ENCODE measurements around the gene GID8. TPM values are rescaled to one million over a fixed set of nuclear protein-coding genes. Genes with fewer than 3 reads are reported as not detected.

GID8 gene
- total RNA-seq, 2 experiments from 2014 or later = 30.7 to 39.9 TPM

DNA sequence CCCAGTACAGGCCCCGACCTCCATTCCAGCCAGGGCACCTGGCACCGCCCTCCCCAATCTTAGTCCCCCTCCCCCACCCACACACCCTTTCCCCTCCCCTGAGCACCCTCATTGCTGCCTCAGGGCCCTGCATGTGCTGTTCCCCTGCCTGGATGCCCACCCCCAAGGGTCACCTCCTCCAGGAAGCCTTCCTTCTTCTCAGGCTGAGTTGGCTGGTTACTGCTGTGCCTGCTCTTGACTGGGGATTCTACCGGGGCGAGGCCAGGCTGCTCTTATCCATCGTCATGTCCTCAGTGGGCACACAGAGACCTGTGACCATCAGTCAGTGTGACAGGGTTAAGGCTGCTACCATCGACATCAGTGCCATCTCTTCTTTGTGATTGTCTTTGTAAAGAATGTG is 45.3 kb downstream of the GID8 start:
- intact Hi-C loops (cut with DNase I, micrococcal nuclease) = no loop called here
- no peak overlapping the region for H3K4me3 Mint-ChIP-seq
- peaks cover 14% of the 10 kb centered on the region for H3K4me1 Mint-ChIP-seq
- POLR2A ChIA-PET = no interaction called here
- H3K9me3 Mint-ChIP-seq (ENCODE audit: low read depth) = no peaks in the 10 kb centered on the region
- DNase-seq (no peak), ATAC-seq (no peak)
- peaks cover 32% of the 10 kb centered on the region for H3K27me3 Mint-ChIP-seq
- H3K27ac Mint-ChIP-seq = no peak overlapping the region
- H3K36me3 Mint-ChIP-seq (ENCODE audit: low read depth) = peaks cover 1% of the 10 kb centered on the region
- CTCF ChIA-PET = interaction anchor here (0.5 kb wide), 1 partner anchor 15 kb away, joined by 3 read pairs; no protein-coding TSS in a partner anchor

DNA sequence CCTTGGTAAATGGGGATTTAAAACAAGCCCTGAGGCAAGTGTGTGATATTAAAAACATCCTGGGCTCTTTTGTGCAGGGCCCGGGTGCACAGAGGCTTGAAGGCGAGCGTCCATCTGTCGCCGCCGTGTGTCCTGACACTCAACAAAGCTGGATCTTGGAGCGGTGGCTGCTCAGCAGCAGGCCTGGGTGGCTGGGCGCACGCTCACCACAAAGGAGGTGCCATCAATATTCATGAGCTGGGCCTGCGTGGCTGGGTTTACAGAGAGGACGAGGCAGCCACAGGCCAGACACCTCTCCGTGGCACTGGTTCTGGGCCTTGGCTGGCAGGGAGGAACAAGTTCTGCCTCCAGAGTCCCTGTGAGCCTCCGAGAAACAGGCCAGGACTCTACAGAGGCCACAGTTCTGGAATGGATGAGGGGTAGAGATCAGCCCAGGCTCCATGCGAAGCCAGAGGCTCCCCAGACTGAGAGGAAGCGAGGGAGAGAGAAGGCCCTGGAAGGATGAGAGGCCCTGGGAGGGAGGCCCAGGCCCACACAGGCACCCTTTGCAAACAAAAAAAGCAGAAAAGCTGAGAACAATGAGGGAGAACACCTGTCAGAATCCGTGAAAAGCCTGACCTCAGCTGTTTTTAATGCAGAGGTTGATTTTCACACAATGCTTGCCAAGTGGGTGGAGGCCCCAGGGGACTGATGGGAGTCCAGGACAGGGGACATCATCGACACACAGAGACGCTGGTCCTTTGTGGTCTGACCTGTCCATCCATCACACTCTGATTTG is 46.9 kb downstream of the GID8 start:
- Mint-ChIP-seq H3K9me3 (ENCODE audit: low read depth) (no peaks in the 10 kb centered on the region), H3K27me3 (peaks cover 19% of the 10 kb centered on the region), H3K4me3 (no peak overlapping the region), H3K27ac (no peak overlapping the region), H3K4me1 (peaks cover 9% of the 10 kb centered on the region), H3K36me3 (ENCODE audit: low read depth) (peaks cover 1% of the 10 kb centered on the region)
- ATAC-seq (no peak), DNase-seq (no peak)
- intact Hi-C loops (cut with DNase I, micrococcal nuclease) = no loop called here
- ChIA-PET POLR2A (interaction anchor here (0.6 kb wide), 1 partner anchor 188 kb away, joined by 3 read pairs; no protein-coding TSS in a partner anchor), CTCF (interaction anchor here (0.5 to 0.9 kb wide), 2 partner anchors 12 to 83 kb away, joined by 3 read pairs; no protein-coding TSS in a partner anchor)

DNA sequence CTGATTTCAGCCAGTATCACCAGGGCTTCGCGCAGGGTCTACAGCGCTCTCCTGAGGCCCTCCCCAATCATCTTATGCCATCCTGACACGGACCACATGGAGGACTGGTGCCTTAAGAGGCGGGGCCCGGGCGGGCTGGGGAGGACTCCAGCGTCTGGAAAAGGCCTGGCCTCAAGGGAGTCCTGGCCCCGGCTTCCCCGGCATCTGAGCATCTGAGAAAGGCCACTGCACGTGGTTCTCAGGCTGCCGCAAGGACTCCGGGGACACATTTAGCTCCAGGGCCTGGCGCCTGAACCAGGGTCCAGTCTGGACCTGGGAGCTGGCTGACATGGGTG is 47.5 kb downstream of the GID8 start:
- CTCF ChIA-PET = no interaction called here
- POLR2A ChIA-PET = no interaction called here
- H3K4me3 Mint-ChIP-seq = no peak overlapping the region
- DNase-seq (no peak), ATAC-seq (no peak)
- H3K27me3 Mint-ChIP-seq = peaks cover 15% of the 10 kb centered on the region
- H3K9me3 Mint-ChIP-seq (ENCODE audit: low read depth) = no peaks in the 10 kb centered on the region
- peaks cover 1% of the 10 kb centered on the region for H3K36me3 Mint-ChIP-seq (ENCODE audit: low read depth)
- peaks cover 6% of the 10 kb centered on the region for H3K4me1 Mint-ChIP-seq
- intact Hi-C loops (cut with DNase I, micrococcal nuclease) = no loop called here
- H3K27ac Mint-ChIP-seq = no peak overlapping the region

DNA sequence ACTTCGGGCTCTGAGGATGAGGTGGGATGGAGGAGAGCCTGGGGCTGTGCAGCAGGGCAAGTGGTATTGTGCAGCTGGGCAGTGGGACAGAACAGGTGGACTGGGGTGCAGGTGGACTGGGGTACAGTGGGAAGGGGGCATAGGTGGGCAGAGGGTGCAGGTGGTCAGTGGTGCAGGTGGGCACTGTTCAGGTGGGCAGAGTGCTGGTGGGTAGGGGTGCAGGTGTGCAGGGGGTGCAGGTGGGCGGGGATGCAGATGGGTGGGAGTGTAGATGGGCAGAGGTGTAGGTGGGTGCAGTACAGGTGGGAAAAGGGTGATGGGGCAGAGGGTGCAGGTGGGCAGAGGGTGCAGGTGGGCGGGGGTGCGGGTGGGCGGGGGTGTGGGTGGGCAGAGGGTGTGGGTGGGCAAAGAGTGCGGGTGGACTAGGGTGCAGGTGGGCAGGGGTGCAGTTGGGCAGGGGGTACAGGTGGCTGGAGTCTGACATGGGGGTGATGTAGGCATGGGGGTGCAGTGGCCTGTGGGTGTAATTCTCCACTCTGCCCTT is 48.4 kb downstream of the GID8 start:
- no peak overlapping the region for H3K27ac Mint-ChIP-seq
- POLR2A ChIA-PET = no interaction called here
- no peaks in the 10 kb centered on the region for H3K9me3 Mint-ChIP-seq (ENCODE audit: low read depth)
- H3K36me3 Mint-ChIP-seq (ENCODE audit: low read depth) = peaks cover 1% of the 10 kb centered on the region
- CTCF ChIA-PET = no interaction called here
- peaks cover 9% of the 10 kb centered on the region for H3K27me3 Mint-ChIP-seq
- intact Hi-C loops (cut with DNase I, micrococcal nuclease) = no loop called here
- no peak for ATAC-seq
- no peak for DNase-seq
- H3K4me3 Mint-ChIP-seq = no peak overlapping the region
- peaks cover 1% of the 10 kb centered on the region for H3K4me1 Mint-ChIP-seq

DNA sequence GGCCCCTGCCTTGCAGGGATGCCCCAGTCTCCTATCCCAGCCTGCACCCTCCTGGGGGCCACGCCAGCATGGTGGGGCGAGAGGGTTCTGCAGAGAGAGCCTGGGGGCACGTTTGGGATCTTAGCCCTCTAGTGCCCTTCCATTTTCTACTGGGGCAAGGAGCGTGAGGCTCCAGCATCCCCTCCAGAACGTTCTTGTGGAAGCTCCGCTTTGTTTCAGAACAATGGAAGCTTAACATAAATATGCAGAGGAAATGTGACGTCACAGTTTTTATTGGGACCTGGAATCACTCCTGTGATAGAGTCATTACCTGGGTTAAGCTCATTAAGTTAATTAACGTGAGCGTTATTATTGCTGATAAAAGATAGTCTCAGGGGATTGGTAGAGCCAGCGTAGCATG is 49.2 kb downstream of the GID8 start:
- DNase-seq = no peak

DNA sequence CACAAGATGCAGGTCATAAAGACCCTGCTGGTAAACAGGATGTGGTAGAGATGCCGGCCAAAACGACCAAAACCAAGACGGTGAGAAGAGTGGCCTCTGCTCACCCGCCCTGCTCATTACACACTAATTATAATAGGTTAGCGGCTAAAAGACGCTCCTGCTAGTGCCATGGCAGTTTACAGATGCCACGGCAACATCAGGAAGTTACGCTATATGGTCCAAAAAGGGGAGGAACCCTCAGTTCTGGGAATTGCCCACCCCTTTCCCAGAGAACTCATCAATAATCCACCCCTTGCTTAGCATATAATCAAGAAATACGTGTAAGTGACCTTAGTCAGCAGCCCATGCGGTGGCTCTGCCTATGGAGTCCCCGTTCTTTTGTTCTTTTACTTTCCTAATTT is 51.3 kb downstream of the GID8 start:
- Mint-ChIP-seq H3K27me3 (no peaks in the 10 kb centered on the region), H3K4me1 (no peaks in the 10 kb centered on the region), H3K36me3 (ENCODE audit: low read depth) (peaks cover 1% of the 10 kb centered on the region), H3K4me3 (no peak overlapping the region), H3K9me3 (ENCODE audit: low read depth) (no peaks in the 10 kb centered on the region), H3K27ac (no peak overlapping the region)
- no peak for DNase-seq
- CTCF ChIA-PET = no interaction called here
- POLR2A ChIA-PET = no interaction called here
- ATAC-seq = peak; percentile 16
- intact Hi-C loops (cut with DNase I, micrococcal nuclease) = no loop called here

More for the DNA sequence above, 49.2 kb downstream of the GID8 start:
- H3K27ac Mint-ChIP-seq = no peak overlapping the region
- no peak for ATAC-seq
- ChIA-PET POLR2A (no interaction called here), CTCF (interaction anchor here (0.6 kb wide), 1 partner anchor 14 kb away, joined by 3 read pairs; no protein-coding TSS in a partner anchor)
- H3K36me3 Mint-ChIP-seq (ENCODE audit: low read depth) = peaks cover 1% of the 10 kb centered on the region
- peaks cover 7% of the 10 kb centered on the region for H3K27me3 Mint-ChIP-seq
- H3K4me1 Mint-ChIP-seq = no peaks in the 10 kb centered on the region
- H3K4me3 Mint-ChIP-seq = no peak overlapping the region
- H3K9me3 Mint-ChIP-seq (ENCODE audit: low read depth) = no peaks in the 10 kb centered on the region
- intact Hi-C loops (cut with DNase I, micrococcal nuclease) = no loop called here

DNA sequence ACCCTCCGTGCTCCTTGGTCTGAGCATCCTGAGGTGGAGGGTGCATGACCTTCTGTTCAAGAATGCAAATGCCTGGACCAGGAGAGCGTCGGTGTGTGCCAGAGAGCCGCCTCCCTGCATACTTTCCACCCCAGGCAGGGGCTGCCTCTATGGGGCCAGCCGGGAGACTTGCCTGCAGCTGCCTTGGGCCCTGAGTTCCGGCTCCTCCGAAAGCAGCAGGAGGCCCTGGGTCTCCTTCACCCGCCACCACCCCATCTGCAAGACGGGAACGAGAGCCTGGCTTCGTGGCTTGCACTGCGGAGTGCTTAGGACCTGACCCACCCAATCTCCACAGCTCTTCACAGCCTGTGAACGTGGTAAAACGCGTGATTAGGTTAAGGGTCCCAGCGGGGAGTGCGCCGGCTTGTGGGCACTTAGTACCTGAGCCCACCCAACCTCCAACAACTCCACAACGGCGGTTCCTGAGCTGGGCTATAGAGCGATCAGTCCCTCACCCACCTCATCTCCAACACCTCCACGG is 52.4 kb downstream of the GID8 start:
- Mint-ChIP-seq H3K27me3 (no peaks in the 10 kb centered on the region), H3K36me3 (ENCODE audit: low read depth) (peaks cover 1% of the 10 kb centered on the region), H3K27ac (no peak overlapping the region), H3K4me1 (no peaks in the 10 kb centered on the region), H3K9me3 (ENCODE audit: low read depth) (no peaks in the 10 kb centered on the region), H3K4me3 (no peak overlapping the region)
- intact Hi-C loops (cut with DNase I, micrococcal nuclease) = no loop called here
- POLR2A ChIA-PET = no interaction called here
- no peak for DNase-seq
- CTCF ChIA-PET = interaction anchor here (0.9 to 1.3 kb wide), 2 partner anchors 49 to 339 kb away, joined by 3 read pairs; no protein-coding TSS in a partner anchor
- ATAC-seq = no peak

DNA sequence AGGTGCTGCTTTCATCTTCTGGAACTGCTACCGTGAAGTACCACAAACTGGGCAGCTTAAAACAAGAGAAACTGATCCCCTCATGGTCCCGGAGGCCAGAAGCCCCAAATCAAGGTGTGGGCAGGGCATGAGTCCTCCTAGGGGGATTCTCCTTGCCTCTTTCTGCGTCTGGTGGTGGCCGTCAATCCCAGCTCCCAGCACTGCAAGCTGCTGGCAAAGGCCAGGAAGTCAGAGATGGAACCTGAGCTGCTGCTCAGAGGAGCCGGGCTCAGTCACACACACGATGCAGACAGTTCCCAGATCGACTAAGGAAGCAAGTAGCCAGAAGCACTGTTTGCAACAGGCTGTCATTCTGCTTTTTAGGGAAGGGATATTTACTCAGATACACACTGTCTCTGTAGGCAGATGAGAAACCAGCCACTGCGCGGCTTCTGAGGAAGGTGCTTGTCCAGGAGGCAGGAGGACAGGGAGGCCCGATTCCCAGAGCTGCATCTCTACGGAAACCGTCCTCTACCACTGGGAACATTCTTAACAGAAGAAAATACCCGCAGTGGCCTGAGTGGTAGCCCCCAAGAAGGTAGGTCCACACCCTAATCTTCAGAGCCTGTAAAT is 53.4 kb downstream of the GID8 start:
- DNase-seq (no peak), ATAC-seq (no peak)
- Mint-ChIP-seq H3K4me1 (no peaks in the 10 kb centered on the region), H3K9me3 (ENCODE audit: low read depth) (no peaks in the 10 kb centered on the region), H3K27ac (no peak overlapping the region), H3K36me3 (ENCODE audit: low read depth) (peaks cover 1% of the 10 kb centered on the region), H3K27me3 (peaks cover under 1% of the 10 kb centered on the region), H3K4me3 (no peak overlapping the region)
- POLR2A ChIA-PET = interaction anchor here (0.6 kb wide), 2 partner anchors 79 to 744 kb away, joined by 4 to 5 read pairs; no protein-coding TSS in a partner anchor
- intact Hi-C loops (cut with DNase I, micrococcal nuclease) = no loop called here
- CTCF ChIA-PET = interaction anchor here (1.3 kb wide), 1 partner anchor 340 kb away, joined by 3 read pairs; no protein-coding TSS in a partner anchor

DNA sequence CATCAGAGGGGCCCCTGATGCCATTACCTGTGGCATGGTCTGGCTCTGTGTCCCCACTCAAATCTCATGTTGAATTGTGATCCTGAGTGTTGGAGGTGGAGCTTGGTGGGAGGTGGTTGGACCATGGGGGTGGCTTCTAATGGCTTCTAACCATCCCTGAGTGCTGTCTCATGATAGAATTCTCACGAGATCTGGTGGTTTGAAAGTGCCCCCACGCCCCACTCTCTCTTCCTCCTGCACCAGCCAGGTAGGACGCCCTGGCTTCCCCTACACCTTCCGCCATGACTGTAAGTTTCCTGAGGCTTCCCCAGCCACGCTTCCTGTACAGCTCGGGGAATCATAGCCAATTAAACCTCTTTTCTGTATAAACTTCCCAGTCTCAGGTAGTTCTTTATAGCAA is 53.9 kb downstream of the GID8 start:
- Mint-ChIP-seq H3K27ac (no peak overlapping the region), H3K9me3 (ENCODE audit: low read depth) (no peaks in the 10 kb centered on the region), H3K36me3 (ENCODE audit: low read depth) (peaks cover 1% of the 10 kb centered on the region), H3K4me3 (no peak overlapping the region), H3K27me3 (peaks cover 2% of the 10 kb centered on the region), H3K4me1 (no peaks in the 10 kb centered on the region)
- POLR2A ChIA-PET = interaction anchor here (0.6 kb wide), 2 partner anchors 78 to 744 kb away, joined by 4 to 5 read pairs; no protein-coding TSS in a partner anchor
- intact Hi-C loops (cut with DNase I, micrococcal nuclease) = no loop called here
- CTCF ChIA-PET = no interaction called here
- no peak for ATAC-seq
- DNase-seq = no peak

DNA sequence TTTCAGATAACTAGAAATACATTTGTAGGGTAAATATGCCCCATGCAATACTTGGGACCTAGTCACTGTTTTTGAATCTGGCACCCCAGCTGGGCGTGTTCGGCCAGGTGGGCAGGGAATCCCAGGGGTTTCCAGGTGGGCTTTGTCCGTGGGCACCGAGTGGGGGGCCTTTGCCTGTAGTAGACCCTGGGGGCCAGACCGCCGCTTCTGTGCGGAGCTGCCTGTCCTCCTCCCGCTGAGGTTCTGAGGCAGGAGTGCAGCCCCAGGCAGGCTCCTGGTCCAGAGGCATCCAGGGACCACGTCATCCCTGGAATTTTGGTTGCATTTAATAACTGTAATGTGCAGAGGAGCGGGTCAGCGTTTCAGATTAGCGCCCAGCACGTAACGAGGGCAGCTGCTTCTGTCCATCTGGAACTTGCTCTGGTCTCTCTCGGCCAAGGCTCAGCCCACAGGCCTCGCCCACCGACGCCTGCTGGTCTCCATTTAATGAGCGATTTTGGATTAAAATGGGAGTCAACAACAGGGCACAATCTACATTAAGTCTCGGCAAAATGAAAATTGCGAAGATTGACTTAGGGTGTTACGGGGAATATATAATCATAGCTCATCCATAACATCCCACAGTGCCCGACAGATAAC is 56.0 kb downstream of the GID8 start:
- CTCF ChIA-PET = no interaction called here
- Mint-ChIP-seq H3K9me3 (ENCODE audit: low read depth) (no peaks in the 10 kb centered on the region), H3K36me3 (ENCODE audit: low read depth) (no peaks in the 10 kb centered on the region), H3K4me1 (no peaks in the 10 kb centered on the region), H3K27ac (no peak overlapping the region), H3K4me3 (no peak overlapping the region), H3K27me3 (peaks cover 6% of the 10 kb centered on the region)
- POLR2A ChIA-PET = no interaction called here
- intact Hi-C loops (cut with DNase I, micrococcal nuclease) = no loop called here
- DNase-seq (no peak), ATAC-seq (no peak)

DNA sequence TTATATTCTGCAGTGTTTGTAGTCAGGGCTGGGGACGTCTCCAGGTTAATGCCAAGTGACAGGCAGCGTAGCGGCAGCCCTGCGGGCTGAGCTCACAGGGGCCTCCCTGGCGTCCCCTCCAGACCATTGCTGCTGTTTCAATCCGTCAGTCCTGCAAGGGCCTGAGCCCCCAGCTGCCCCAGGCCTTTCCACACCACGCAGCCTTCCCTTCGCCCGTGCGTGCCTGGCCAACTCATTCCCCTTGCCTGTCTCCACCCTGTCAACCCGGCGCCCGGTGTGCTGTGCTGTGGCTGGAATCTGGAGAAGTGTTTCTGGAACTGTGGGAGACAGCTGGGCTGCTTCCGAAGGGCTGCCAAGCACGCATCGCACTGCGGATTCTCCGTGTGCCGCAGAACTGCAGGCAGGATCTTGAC is 56.9 kb downstream of the GID8 start:
- ChIA-PET CTCF (no interaction called here), POLR2A (no interaction called here)
- no peaks in the 10 kb centered on the region for H3K4me1 Mint-ChIP-seq
- peaks cover 6% of the 10 kb centered on the region for H3K27me3 Mint-ChIP-seq
- no peak overlapping the region for H3K27ac Mint-ChIP-seq
- ATAC-seq = no peak
- no peak for DNase-seq
- intact Hi-C loops (cut with DNase I, micrococcal nuclease) = no loop called here
- H3K36me3 Mint-ChIP-seq (ENCODE audit: low read depth) = no peaks in the 10 kb centered on the region
- H3K4me3 Mint-ChIP-seq = no peak overlapping the region
- H3K9me3 Mint-ChIP-seq (ENCODE audit: low read depth) = no peaks in the 10 kb centered on the region

Data from activated CD4-positive, alpha-beta T cell treated with anti-CD3 and anti-CD28 coated beads for 36 hours (primary cell).